ENCODE results near the gene FTH1. TPM values are rescaled to one million over a fixed set of nuclear protein-coding genes. Genes with fewer than 3 reads are reported as not detected.

Gene FTH1
- total RNA-seq, 1 experiment from 2014 or later, result 3,345 TPM

- Histone ChIP-seq H3K4me3 (replicated peaks in 1 of 2; ENCODE audit: low read depth in 1 of 2, low read length in 2 of 2) (no peak overlapping the region), H3K9me3 (ENCODE audit: control insufficient read depth in 1 of 2, insufficient read depth in 1 of 2, low read depth in 1 of 2, low read length in 2 of 2) (no peaks in the 10 kb centered on the region), H3K9ac (ENCODE audit: low read length) (no peak overlapping the region), H3K27ac (ENCODE audit: low read depth, low read length) (no peak overlapping the region), H3K36me3 (ENCODE audit: control insufficient read depth in 1 of 2, insufficient read depth in 2 of 2, low read length in 2 of 2) (peaks cover 6 to 37% of the 10 kb centered on the region in 2 experiments), H3K27me3 (ENCODE audit: insufficient read depth, low read length) (no peaks in the 10 kb centered on the region), H3K4me1 (ENCODE audit: control insufficient read depth in 1 of 2, insufficient read depth in 2 of 2, low read length in 2 of 2) (peaks cover 12 to 66% of the 10 kb centered on the region in 2 experiments), H3K4me2 (ENCODE audit: low read length) (no peak overlapping the region), H4K20me1 (ENCODE audit: insufficient read depth) (peaks cover 21% of the 10 kb centered on the region; the same call in 1 of the 2 replicates), H3K79me2 (ENCODE audit: insufficient read depth, low read length) (peaks cover 41% of the 10 kb centered on the region), H2AFZ (ENCODE audit: low read depth, low read length, poor library complexity, severe bottlenecking) (no peak overlapping the region), H3K9me2 (ENCODE audit: insufficient read depth) (no peaks in the 10 kb centered on the region)
- ChIA-PET RAD21 (ENCODE audit: low non-redundant PET in 1 of 2, low total read pairs in 2 of 2, uncharacterized antibody in 2 of 2, unreplicated experiment in 2 of 2) (no interaction called here), CTCF (interaction anchor here (1.5 to 2.6 kb wide), 3 partner anchors 65 to 167 kb away, joined by 6 to 8 read pairs (median 6); no protein-coding TSS in a partner anchor), POLR2A (interaction anchor here (0.7 to 10.2 kb wide), 14 partner anchors 7 to 149 kb away, joined by 3 to 77 read pairs (median 6); partner anchors contain the start of gene BEST1)
- no TSS peak for BruUV-seq (replicated peaks)
- peak; percentile 62 for TF ChIP-seq POLR2AphosphoS5 (IDR thresholded peaks at IDR 0.05; ENCODE audit: low read depth, low read length)
- TF ChIP-seq ELF1 (IDR thresholded peaks at IDR 0.05; ENCODE audit: borderline replicate concordance, low read depth), result no peak
- no peak for TF ChIP-seq SRF (IDR thresholded peaks at IDR 0.05; ENCODE audit: low read depth)
- TF ChIP-seq MAX (IDR thresholded peaks at IDR 0.05), result no peak
- ATAC-seq, result no peak
- DNase-seq (ENCODE audit: low read depth, low spot score), result no peak
- intact Hi-C loops (cut with micrococcal nuclease), result loop anchor here (5.0 kb wide), 1 partner anchor 67 kb away; no protein-coding TSS in a partner anchor
These were observed 3.3 kb downstream of the FTH1 start for GRCh38 chr11:61964058-61964665.

- Histone ChIP-seq H2AFZ (ENCODE audit: low read depth, low read length, poor library complexity, severe bottlenecking) (no peak overlapping the region), H4K20me1 (ENCODE audit: insufficient read depth) (peaks cover 21% of the 10 kb centered on the region; the same call in 1 of the 2 replicates), H3K4me2 (ENCODE audit: low read length) (no peak overlapping the region), H3K9ac (ENCODE audit: low read length) (no peak overlapping the region), H3K4me1 (ENCODE audit: control insufficient read depth in 1 of 2, insufficient read depth in 2 of 2, low read length in 2 of 2) (peaks cover 5 to 65% of the 10 kb centered on the region in 2 experiments), H3K36me3 (ENCODE audit: control insufficient read depth in 1 of 2, insufficient read depth in 2 of 2, low read length in 2 of 2) (peaks cover 6 to 37% of the 10 kb centered on the region in 2 experiments), H3K79me2 (ENCODE audit: insufficient read depth, low read length) (peaks cover 36% of the 10 kb centered on the region), H3K27ac (ENCODE audit: low read depth, low read length) (no peak overlapping the region), H3K27me3 (ENCODE audit: insufficient read depth, low read length) (no peaks in the 10 kb centered on the region), H3K9me3 (ENCODE audit: control insufficient read depth in 1 of 2, insufficient read depth in 1 of 2, low read depth in 1 of 2, low read length in 2 of 2) (no peaks in the 10 kb centered on the region), H3K9me2 (ENCODE audit: insufficient read depth) (no peaks in the 10 kb centered on the region), H3K4me3 (replicated peaks in 1 of 2; ENCODE audit: low read depth in 1 of 2, low read length in 2 of 2) (no peak overlapping the region)
- RAD21 ChIA-PET (ENCODE audit: low non-redundant PET in 1 of 2, low total read pairs in 2 of 2, uncharacterized antibody in 2 of 2, unreplicated experiment in 2 of 2), result no interaction called here
- DNase-seq (ENCODE audit: low read depth, low spot score), result no peak
- CTCF ChIA-PET, result interaction anchor here (1.5 to 2.6 kb wide), 3 partner anchors 64 to 166 kb away, joined by 6 to 8 read pairs (median 6); no protein-coding TSS in a partner anchor
- no TSS peak for BruUV-seq (replicated peaks)
- intact Hi-C loops (cut with micrococcal nuclease), result loop anchor here (1.0 to 5.0 kb wide), 2 partner anchors 66 to 91 kb away; no protein-coding TSS in a partner anchor
- POLR2A ChIA-PET, result interaction anchor here (0.6 to 10.2 kb wide), 18 partner anchors 8 to 148 kb away, joined by 3 to 77 read pairs (median 6); partner anchors contain the start of gene BEST1
- TF ChIP-seq POLR2AphosphoS5 (IDR thresholded peaks at IDR 0.05; ENCODE audit: low read depth, low read length), result peak; percentile 38
- TF ChIP-seq FOSL1 (IDR thresholded peaks at IDR 0.05; ENCODE audit: low read depth), result no peak
- TF ChIP-seq POLR2A (IDR thresholded peaks at IDR 0.05; ENCODE audit: borderline replicate concordance, extremely low read depth, insufficient read depth, insufficient read length), result peak; percentile 27
- ATAC-seq, result peak; percentile 7
These were observed 4.0 kb downstream of the FTH1 start for GRCh38 chr11:61963282-61964057.
